ENCODE measurements around the gene IFNA10.
"Not testable (repeated sequence)": the region's sequence is repeated elsewhere in the genome, so short reads cannot be mapped to it uniquely, and the experiment has no call there.

The IFNA10 gene

DNA sequence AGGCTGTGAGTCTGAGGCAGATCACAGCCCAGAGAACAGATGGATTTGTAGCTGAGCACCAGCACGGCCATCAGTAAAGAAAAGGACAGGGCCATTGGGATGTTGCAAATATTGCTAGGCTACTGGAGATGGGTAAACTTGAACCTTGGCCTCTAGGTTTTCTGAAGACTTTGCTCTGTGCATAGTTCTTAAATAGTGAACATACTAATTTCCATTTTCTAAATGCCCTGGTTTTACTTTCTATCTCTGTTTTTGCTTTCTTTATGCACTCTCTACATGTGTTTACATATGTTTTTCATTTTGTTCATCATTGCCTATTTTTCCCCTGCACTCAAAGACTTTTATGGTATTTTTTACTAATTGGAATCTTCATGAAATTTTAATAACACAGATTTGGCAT is 10.3 kb upstream of the IFNA10 start, which contains the start of gene IFNA16:
Gene IFNA16, minus strand, starts transcription at position 101 of the 400 bp plus-strand sequence. Its CDS starts 6 bp downstream, at position 95.
- H3K4me3 Mint-ChIP-seq; DNase-seq (ENCODE audit: low spot score in 2 of 2); H3K4me1 Mint-ChIP-seq; H3K9me3 Mint-ChIP-seq; ATAC-seq (replicated peaks; ENCODE audit: extremely low read depth, poor library complexity, severe bottlenecking); H3K27ac Mint-ChIP-seq (ENCODE audit: low read depth); H3K36me3 Mint-ChIP-seq (ENCODE audit: insufficient read depth): not testable (repeated sequence)
- H3K27me3 Mint-ChIP-seq: peaks cover 62% of the 10 kb centered on the region

DNA sequence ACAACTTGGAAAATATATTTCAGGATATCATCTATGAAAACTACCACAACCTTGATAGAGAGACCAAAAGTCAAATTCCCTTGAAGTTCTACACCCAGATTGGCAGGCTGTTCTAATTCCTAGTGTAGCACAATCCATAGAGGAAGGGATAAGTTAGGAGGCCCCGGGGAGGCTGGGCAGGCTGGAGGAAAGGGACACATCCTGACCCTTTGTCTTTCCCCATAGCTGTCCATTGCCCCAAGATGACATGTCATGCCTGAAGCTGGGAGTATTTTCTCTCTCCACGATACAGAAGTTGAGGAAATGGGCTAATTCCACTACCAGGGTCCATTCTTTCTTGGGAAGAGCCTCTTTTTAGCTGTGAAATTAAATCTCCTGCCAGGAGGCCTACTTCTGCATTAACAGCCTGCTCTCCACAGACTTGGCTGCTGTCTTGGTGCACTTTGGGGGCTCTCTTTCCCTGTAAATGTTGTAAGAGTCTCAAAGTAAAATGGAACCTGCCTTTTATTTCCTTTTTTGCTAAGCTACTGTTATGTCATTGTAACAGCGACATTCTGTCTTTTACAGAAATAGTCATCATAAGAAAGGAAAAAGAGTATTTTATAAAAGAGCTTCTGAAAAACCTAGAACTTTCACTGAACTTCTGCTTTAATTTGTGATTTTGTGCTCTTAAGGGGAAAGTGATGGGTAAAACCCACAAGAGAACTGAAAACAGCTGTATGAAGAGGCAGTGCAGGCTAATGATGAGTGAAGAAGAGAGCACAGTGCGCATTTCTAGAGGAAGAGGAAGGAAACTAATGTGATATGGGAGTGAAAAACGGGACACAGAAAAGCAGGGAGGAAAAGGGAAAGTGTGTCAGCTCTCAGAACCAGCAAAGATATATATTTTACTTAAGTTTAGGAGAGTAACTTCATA is 6.7 kb upstream of the IFNA10 start:
- DNase-seq (ENCODE audit: low spot score in 2 of 2); H3K4me3 Mint-ChIP-seq; H3K4me1 Mint-ChIP-seq; H3K27ac Mint-ChIP-seq (ENCODE audit: low read depth); H3K36me3 Mint-ChIP-seq (ENCODE audit: insufficient read depth); H3K9me3 Mint-ChIP-seq: not testable (repeated sequence)
- peak; percentile 43 for ATAC-seq (replicated peaks; ENCODE audit: extremely low read depth, poor library complexity, severe bottlenecking)
- H3K27me3 Mint-ChIP-seq: peaks cover 39% of the 10 kb centered on the region

DNA sequence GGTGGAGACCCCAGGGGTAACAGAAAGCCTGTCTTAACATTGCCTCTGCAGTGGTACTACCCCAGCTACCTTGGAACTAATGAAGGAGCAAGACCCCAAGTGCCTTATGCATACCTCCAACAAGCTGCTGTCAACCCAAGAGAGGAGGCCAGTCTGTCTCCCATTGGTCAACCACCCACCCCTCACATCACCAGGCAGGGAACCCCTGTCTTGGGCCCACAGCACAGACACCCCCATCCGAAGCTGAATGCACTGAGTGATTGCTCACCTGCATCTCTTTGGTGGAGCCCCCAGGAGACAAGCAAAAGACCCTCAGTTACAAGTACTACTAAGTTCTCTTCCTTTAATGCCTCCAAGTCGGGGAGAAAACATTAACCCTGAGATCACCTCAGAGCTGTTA is 5.2 kb upstream of the IFNA10 start:
- H3K27ac Mint-ChIP-seq (ENCODE audit: low read depth): not testable (repeated sequence)

DNA sequence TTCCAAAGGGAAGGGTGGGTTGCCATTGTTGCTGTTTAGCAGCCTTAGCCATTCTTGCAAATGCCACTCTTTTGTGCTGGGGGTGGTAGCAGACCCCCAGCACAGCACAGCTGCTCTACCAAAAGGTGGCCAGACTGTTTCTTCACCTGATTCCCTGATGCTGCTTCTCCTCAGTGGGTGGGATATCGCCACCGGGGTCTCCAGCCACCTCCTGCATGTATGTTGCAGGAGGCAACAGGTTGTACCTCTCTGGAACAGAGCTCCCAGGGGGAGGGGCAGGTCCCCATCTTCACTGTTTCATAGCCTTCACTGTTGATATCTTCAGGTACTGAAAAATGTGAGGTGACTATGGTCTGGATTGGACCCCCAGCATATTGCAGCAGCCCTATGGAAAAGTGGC is 3.8 kb upstream of the IFNA10 start:
- H3K4me3 Mint-ChIP-seq; H3K9me3 Mint-ChIP-seq; ATAC-seq (replicated peaks; ENCODE audit: extremely low read depth, poor library complexity, severe bottlenecking); H3K36me3 Mint-ChIP-seq (ENCODE audit: insufficient read depth); H3K27ac Mint-ChIP-seq (ENCODE audit: low read depth); DNase-seq (ENCODE audit: low spot score in 2 of 2); H3K4me1 Mint-ChIP-seq: not testable (repeated sequence)
- H3K27me3 Mint-ChIP-seq: peaks cover 33% of the 10 kb centered on the region

More for the DNA sequence above, 5.2 kb upstream of the IFNA10 start:
- not testable (repeated sequence) for ATAC-seq (replicated peaks; ENCODE audit: extremely low read depth, poor library complexity, severe bottlenecking); DNase-seq (ENCODE audit: low spot score in 2 of 2); H3K9me3 Mint-ChIP-seq; H3K4me3 Mint-ChIP-seq; H3K4me1 Mint-ChIP-seq; H3K36me3 Mint-ChIP-seq (ENCODE audit: insufficient read depth)
- H3K27me3 Mint-ChIP-seq: peaks cover 34% of the 10 kb centered on the region

DNA sequence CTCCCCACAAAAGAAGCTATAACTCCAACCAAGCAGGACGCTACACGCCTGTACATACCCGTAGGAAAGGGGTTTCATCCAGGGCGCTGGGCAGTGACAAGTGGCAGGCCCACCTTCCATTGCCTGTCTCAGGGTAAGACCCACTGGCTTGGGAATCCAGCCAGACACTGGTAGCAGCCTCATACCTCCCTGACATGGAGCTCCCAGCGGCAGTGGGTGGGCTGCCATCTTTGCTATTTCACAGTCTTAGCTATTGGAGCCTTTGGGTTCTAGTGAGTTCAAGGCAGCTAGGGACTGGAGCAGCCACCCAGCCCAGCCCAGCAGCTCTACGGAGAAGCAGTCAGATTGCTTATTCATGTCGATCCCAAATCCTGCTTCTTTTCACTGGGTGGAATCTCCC is 3.4 kb upstream of the IFNA10 start:
- no peak for ATAC-seq (replicated peaks; ENCODE audit: extremely low read depth, poor library complexity, severe bottlenecking)
- H3K9me3 Mint-ChIP-seq: no peaks in the 10 kb centered on the region
- peaks cover 6% of the 10 kb centered on the region for H3K4me1 Mint-ChIP-seq
- H3K27ac Mint-ChIP-seq (ENCODE audit: low read depth): no peak overlapping the region
- DNase-seq (ENCODE audit: low spot score in 2 of 2): no peak
- H3K4me3 Mint-ChIP-seq: no peak overlapping the region
- no peaks in the 10 kb centered on the region for H3K36me3 Mint-ChIP-seq (ENCODE audit: insufficient read depth)
- H3K27me3 Mint-ChIP-seq: peaks cover 33% of the 10 kb centered on the region

DNA sequence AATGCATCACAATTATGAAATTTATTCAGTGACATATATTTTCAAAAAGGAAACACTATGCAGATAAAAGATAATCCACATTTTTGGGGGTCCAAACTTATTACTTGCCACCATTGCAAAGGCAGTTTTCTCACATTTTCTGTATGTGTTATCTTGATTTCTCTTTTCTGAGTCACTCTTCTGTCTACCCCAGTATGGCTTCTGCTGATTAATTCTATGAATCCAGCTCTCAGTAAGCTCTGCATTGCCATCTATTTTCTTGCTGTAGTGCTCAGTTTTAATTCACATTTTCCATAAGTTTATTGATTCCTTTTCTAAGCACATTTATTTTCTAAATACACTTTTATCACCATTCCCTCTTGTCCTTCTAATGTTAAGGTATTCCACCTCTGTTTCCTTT is 1.7 kb downstream of the IFNA10 start:
- no peak for DNase-seq (ENCODE audit: low spot score in 2 of 2)
- no peaks in the 10 kb centered on the region for H3K36me3 Mint-ChIP-seq (ENCODE audit: insufficient read depth)
- ATAC-seq (replicated peaks; ENCODE audit: extremely low read depth, poor library complexity, severe bottlenecking): no peak
- H3K4me3 Mint-ChIP-seq: no peak overlapping the region
- H3K27me3 Mint-ChIP-seq: peaks cover 37% of the 10 kb centered on the region
- H3K4me1 Mint-ChIP-seq: no peaks in the 10 kb centered on the region
- H3K27ac Mint-ChIP-seq (ENCODE audit: low read depth): no peak overlapping the region
- H3K9me3 Mint-ChIP-seq: no peaks in the 10 kb centered on the region

DNA sequence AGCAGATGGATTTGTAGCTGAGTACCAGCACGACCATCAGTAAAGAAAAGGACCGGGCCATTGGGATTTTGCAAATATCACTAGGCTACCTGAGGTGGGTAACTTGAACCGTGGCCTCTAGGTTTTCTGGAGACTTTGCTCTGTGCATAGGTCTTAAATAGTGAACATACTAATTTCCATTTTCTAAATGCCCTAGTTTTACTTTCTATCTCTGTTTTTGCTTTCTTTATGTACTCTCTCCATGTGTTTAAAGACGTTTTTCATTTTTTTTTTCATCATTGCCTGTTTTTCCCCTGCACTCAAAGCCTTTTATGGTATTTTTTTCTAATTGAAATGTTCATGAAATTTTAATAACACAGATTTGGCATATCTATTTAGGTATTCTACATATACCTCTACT is 4.8 kb downstream of the IFNA10 start, which contains the start of gene IFNA7:
Gene IFNA7, minus strand, starts transcription at position 101 of the 400 bp plus-strand sequence. Its CDS starts 40 bp downstream, at position 61.
- not testable (repeated sequence) for ATAC-seq (replicated peaks; ENCODE audit: extremely low read depth, poor library complexity, severe bottlenecking); H3K27ac Mint-ChIP-seq (ENCODE audit: low read depth); DNase-seq (ENCODE audit: low spot score in 2 of 2); H3K36me3 Mint-ChIP-seq (ENCODE audit: insufficient read depth); H3K9me3 Mint-ChIP-seq; H3K4me3 Mint-ChIP-seq; H3K4me1 Mint-ChIP-seq
- peaks cover 43% of the 10 kb centered on the region for H3K27me3 Mint-ChIP-seq

DNA sequence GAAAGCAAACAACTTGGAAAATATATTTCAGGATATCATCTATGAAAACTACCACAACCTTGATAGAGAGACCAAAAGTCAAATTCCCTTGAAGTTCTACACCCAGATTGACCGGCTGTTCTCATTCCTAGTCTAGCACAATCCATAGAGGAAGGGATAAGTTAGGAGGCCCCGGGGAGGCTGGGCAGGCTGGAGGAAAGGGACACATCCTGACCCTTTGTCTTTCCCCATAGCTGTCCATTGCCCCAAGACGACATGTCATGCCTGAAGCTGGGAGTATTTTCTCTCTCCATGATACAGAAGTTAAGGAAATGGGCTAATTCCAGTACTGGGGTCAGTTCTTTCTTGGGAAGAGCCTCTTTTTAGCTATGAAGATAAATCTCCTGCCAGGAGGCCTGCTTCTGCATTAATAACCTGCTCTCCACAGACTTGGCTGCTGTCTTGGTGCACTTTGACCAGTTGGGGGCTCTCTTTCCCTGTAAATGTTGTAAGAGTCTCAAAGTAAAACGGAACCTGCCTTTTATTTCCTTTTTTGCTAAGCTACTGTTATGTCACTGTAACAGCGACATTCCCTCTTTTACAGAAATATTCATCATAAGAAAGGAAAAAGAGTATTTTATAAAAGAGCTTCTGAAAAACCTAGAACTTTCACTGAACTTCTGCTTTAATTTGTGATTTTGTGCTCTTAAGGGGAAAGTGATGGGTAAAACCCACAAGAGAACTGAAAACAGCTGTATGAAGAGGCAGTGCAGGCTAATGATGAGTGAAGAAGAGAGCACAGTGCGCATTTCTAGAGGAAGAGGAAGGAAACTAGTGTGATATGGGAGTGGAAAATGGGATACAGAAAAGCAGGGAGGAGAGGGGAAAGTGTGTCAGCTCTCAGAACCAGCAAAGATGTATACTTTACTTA is 11.8 kb downstream of the IFNA10 start:
- not testable (repeated sequence) for H3K4me3 Mint-ChIP-seq; H3K36me3 Mint-ChIP-seq (ENCODE audit: insufficient read depth); H3K9me3 Mint-ChIP-seq; DNase-seq (ENCODE audit: low spot score in 2 of 2); H3K27ac Mint-ChIP-seq (ENCODE audit: low read depth); H3K4me1 Mint-ChIP-seq
- ATAC-seq (replicated peaks; ENCODE audit: extremely low read depth, poor library complexity, severe bottlenecking): peak; percentile 83
- H3K27me3 Mint-ChIP-seq: peaks cover 15% of the 10 kb centered on the region

DNA sequence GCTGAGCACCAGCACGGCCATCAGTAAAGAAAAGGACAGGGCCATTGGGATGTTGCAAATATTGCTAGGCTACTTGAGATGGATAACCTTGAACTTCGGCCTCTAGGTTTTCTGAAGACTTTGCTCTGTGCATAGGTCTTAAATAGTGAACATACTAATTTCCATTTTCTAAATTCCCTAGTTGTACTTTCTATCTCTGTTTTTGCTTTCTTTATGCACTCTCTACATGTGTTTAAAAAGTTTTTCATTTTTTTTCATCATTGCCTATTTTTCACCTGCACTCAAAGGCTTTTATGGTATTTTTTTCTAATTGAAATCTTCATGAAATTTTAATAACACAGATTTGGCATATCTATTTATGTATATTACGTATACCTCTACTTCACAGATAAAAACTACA is 19.5 kb downstream of the IFNA10 start, which contains the start of gene IFNA4:
Gene IFNA4, minus strand, starts transcription at position 101 of the 400 bp plus-strand sequence. Its CDS starts 56 bp downstream, at position 45.
- H3K27me3 Mint-ChIP-seq; ATAC-seq (replicated peaks; ENCODE audit: extremely low read depth, poor library complexity, severe bottlenecking); H3K9me3 Mint-ChIP-seq; DNase-seq (ENCODE audit: low spot score in 2 of 2); H3K36me3 Mint-ChIP-seq (ENCODE audit: insufficient read depth); H3K27ac Mint-ChIP-seq (ENCODE audit: low read depth); H3K4me3 Mint-ChIP-seq: not testable (repeated sequence)
- peaks cover 13% of the 10 kb centered on the region for H3K4me1 Mint-ChIP-seq

DNA sequence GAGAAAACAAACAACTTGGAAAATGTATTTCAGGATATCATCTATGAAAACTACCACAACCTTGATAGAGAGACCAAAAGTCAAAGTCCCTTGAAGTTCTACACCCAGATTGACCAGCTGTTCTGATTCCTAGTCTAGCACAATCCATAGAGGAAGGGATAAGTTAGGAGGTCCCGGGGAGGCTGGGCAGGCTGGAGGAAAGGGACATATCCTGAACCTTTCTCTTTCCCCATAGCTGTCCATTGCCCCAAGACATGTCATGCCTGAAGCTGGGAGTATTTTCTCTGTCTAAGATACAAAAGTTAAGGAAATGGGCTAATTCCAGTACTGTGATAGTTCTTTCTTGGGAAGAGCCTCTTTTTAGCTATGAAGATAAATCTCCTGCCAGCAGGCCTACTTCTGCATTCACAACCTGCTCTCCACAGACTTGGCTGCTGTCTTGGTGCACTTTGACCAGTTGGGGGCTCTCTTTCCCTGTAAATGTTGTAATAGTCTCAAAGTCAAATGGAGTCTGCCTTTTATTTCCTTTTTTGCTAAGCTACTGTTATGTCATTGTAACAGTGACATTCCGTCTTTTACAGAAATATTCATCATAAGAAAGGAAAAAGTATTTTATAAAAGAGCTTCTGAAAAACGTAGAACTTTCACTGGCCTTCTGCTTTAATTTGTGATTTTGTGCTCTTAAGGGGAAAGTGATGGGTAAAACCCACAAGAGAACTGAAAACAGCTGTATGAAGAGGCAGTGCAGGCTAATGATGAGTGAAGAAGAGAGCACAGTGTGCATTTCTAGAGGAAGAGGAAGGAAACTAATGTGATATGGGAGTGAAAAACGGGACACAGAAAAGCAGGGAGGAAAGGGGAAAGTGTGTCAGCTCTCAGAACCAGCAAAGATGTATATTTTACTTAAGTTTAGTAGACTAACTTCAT is 23.9 kb downstream of the IFNA10 start:
- peak; percentile 78 for ATAC-seq (replicated peaks; ENCODE audit: extremely low read depth, poor library complexity, severe bottlenecking)
- H3K4me1 Mint-ChIP-seq: peaks cover 13% of the 10 kb centered on the region
- not testable (repeated sequence) for H3K4me3 Mint-ChIP-seq; H3K9me3 Mint-ChIP-seq; DNase-seq (ENCODE audit: low spot score in 2 of 2); H3K27me3 Mint-ChIP-seq; H3K36me3 Mint-ChIP-seq (ENCODE audit: insufficient read depth)
- H3K27ac Mint-ChIP-seq (ENCODE audit: low read depth): peak overlapping the region; percentile 61

DNA sequence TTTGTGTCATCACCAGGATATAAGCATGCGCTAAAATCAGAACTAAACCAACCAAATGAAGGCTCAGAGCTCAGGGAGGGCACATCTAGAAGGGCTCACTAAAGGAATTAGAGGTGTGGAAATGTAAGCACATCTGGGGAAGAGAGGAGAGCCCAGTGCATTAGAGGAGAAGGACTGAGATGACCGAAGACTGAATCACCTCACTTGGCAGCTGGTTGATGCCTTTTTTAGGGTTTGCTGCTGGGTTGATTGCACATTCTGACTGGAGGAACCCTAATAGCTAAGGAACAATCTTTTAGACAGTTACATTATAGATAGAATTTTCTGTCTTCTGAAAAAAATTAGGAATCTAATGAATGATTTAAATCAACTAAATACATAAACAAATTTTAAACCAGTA is 32.3 kb downstream of the IFNA10 start:
- no peaks in the 10 kb centered on the region for H3K36me3 Mint-ChIP-seq (ENCODE audit: insufficient read depth)
- DNase-seq (ENCODE audit: low spot score in 2 of 2): no peak
- no peak overlapping the region for H3K4me3 Mint-ChIP-seq

DNA sequence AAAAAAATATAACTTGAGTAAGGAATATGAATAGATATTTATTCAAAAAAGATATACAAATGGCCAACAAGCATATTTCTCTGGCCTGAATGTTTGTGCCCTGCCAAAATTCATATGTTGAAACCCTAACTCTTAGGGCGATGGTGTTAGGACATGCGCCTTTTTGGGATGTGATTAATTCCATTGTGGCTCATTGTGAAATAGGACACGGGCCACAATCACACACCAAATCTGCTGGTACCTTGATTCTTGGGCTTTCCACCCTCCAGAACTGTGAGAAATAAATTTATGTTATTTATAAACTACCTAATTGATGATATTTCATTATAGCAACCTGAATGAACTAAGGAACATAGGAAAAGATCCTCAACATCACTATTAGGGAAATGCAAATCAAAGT is 34.8 kb downstream of the IFNA10 start:
- peaks cover 10% of the 10 kb centered on the region for H3K27me3 Mint-ChIP-seq
- H3K36me3 Mint-ChIP-seq (ENCODE audit: insufficient read depth): no peaks in the 10 kb centered on the region
- ATAC-seq (replicated peaks; ENCODE audit: extremely low read depth, poor library complexity, severe bottlenecking): no peak
- no peaks in the 10 kb centered on the region for H3K4me1 Mint-ChIP-seq
- no peak overlapping the region for H3K27ac Mint-ChIP-seq (ENCODE audit: low read depth)
- no peak overlapping the region for H3K4me3 Mint-ChIP-seq
- no peak for DNase-seq (ENCODE audit: low spot score in 2 of 2)
- H3K9me3 Mint-ChIP-seq: no peaks in the 10 kb centered on the region

More for the DNA sequence above, 32.3 kb downstream of the IFNA10 start:
- H3K27me3 Mint-ChIP-seq: peaks cover 8% of the 10 kb centered on the region
- no peak overlapping the region for H3K27ac Mint-ChIP-seq (ENCODE audit: low read depth)
- no peak for ATAC-seq (replicated peaks; ENCODE audit: extremely low read depth, poor library complexity, severe bottlenecking)
- H3K4me1 Mint-ChIP-seq: no peaks in the 10 kb centered on the region
- no peaks in the 10 kb centered on the region for H3K9me3 Mint-ChIP-seq

Data from central memory CD8-positive, alpha-beta T cell (primary cell).